ENCODE results near the gene DVL2. TPM values are rescaled to one million over a fixed set of nuclear protein-coding genes. Genes with fewer than 3 reads are reported as not detected.
A peak's percentile ranks its signal among the peaks of the same experiment; 100 is the strongest.

Gene DVL2
- total and polyA plus RNA-seq, 2 of the 13 experiments (the other 11 are each of a cell fraction or from before 2014, with no cell fraction given), result 5.7 to 38.2 TPM

- peak; percentile 86 for TF ChIP-seq THAP11 (CRISPR knock-in tag; IDR thresholded peaks at IDR 0.05)
- no peak; the same call in 1 of the 2 replicates for TF ChIP-seq JUN (CRISPR knock-in tag; IDR thresholded peaks at IDR 0.05)
- TF ChIP-seq HDAC6 (IDR thresholded peaks at IDR 0.05; ENCODE audit: low read depth, low read length), result no peak
- TF ChIP-seq ZNF629 (CRISPR knock-in tag; conservative IDR thresholded peaks at IDR 0.05), result peak; percentile 100
- TF ChIP-seq, protein P1, sequence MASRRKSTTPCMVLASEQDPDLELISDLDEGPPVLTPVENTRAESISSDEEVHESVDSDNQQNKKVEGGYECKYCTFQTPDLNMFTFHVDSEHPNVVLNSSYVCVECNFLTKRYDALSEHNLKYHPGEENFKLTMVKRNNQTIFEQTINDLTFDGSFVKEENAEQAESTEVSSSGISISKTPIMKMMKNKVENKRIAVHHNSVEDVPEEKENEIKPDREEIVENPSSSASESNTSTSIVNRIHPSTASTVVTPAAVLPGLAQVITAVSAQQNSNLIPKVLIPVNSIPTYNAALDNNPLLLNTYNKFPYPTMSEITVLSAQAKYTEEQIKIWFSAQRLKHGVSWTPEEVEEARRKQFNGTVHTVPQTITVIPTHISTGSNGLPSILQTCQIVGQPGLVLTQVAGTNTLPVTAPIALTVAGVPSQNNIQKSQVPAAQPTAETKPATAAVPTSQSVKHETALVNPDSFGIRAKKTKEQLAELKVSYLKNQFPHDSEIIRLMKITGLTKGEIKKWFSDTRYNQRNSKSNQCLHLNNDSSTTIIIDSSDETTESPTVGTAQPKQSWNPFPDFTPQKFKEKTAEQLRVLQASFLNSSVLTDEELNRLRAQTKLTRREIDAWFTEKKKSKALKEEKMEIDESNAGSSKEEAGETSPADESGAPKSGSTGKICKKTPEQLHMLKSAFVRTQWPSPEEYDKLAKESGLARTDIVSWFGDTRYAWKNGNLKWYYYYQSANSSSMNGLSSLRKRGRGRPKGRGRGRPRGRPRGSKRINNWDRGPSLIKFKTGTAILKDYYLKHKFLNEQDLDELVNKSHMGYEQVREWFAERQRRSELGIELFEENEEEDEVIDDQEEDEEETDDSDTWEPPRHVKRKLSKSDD (CRISPR knock-in tag; IDR thresholded peaks at IDR 0.05; ENCODE audit: low read depth), result no peak
- TF ChIP-seq SRF (IDR thresholded peaks at IDR 0.05; ENCODE audit: low read depth, low read length), result peak; percentile 49; the same call in 1 of the 2 replicates
- peak; percentile 72 for TF ChIP-seq HDAC1 (CRISPR knock-in tag; IDR thresholded peaks at IDR 0.05)
- TF ChIP-seq GLI4 (CRISPR knock-in tag; IDR thresholded peaks at IDR 0.05; ENCODE audit: borderline replicate concordance), result 0 out of 2 replicates have a peak, but pooled peaks have one; percentile 34
- TF ChIP-seq ZNF414 (CRISPR knock-in tag; IDR thresholded peaks at IDR 0.05), result no peak
- TF ChIP-seq ARID4A (CRISPR knock-in tag; IDR thresholded peaks at IDR 0.05; ENCODE audit: borderline replicate concordance), result peak; percentile 68; the same call in 1 of the 2 replicates
- TF ChIP-seq RBM22 (optimal IDR thresholded peaks at IDR 0.05; ENCODE audit: low read length), result no peak
- peak; percentile 65; the same call in 1 of the 2 replicates for TF ChIP-seq HMG20A (CRISPR knock-in tag; IDR thresholded peaks at IDR 0.05; ENCODE audit: borderline replicate concordance)
- TF ChIP-seq KDM1A (CRISPR knock-in tag; IDR thresholded peaks at IDR 0.05), result peak; percentile 100
- TF ChIP-seq CCDC6 (CRISPR knock-in tag; IDR thresholded peaks at IDR 0.05), result peak; percentile 51; the same call in 1 of the 2 replicates
- no peak for TF ChIP-seq MZF1 (CRISPR knock-in tag; IDR thresholded peaks at IDR 0.05; ENCODE audit: borderline replicate concordance)
- 0 out of 2 replicates have a peak, but pooled peaks have one; percentile 70 for TF ChIP-seq GATAD1 (CRISPR knock-in tag; IDR thresholded peaks at IDR 0.05)
- 0 out of 2 replicates have a peak, but pooled peaks have one; percentile 41 for TF ChIP-seq ELF4 (CRISPR knock-in tag; IDR thresholded peaks at IDR 0.05; ENCODE audit: borderline replicate concordance)
- TF ChIP-seq ZBTB25 (CRISPR knock-in tag; IDR thresholded peaks at IDR 0.05), result peak; percentile 76
- no peak; the same call in 1 of the 2 replicates for TF ChIP-seq HHEX (CRISPR knock-in tag; IDR thresholded peaks at IDR 0.05)
- TF ChIP-seq EZH2 (conservative IDR thresholded peaks at IDR 0.05; ENCODE audit: low read depth, low read length), result no peak
Measured at GRCh38 chr17:7179317-7180254, 54.7 kb downstream of the DVL2 start, which contains the start of gene ASGR1 (continued).

All from HepG2 (cell line).